Naive thymus-derived CD4-positive, alpha-beta T cell (primary cell): Measurements from ENCODE around the gene CUEDC1. TPM values are rescaled to one million over a fixed set of nuclear protein-coding genes. Genes with fewer than 3 reads are reported as not detected.
"Not testable (repeated sequence)": the region's sequence is repeated elsewhere in the genome, so short reads cannot be mapped to it uniquely, and the experiment has no call there.

Source experiments
- ATAC-seq: fragments of 150-1000 bp; cut with Tn5 transposase; 2 replicates; pipeline ENCODE4 v1.10.0; 2021; ENCODE audit warnings: mild to moderate bottlenecking, moderate library complexity
- CTCF ChIA-PET: fragments of 350-600 bp; sonication (Branson Sonifier 250); formaldehyde crosslinking; loops from one replicate; lab custom pipeline; 2021; ENCODE audit warnings: antibody characterized with exemption; lab: Charles Lee
- POLR2A ChIA-PET: fragments of 350-600 bp; sonication (Branson Sonifier 250); formaldehyde crosslinking; loops from one replicate; lab custom pipeline; 2021; ENCODE audit warnings: antibody characterized with exemption, inconsistent platforms; lab: Charles Lee
- DNase-seq, 9 donors: peaks; one replicate each; pipeline versions ENCODE4 v3.0.0 to v3.0.0-alpha.2; 2020 to 2022; ENCODE audit warnings: mixed read lengths in 1 of 9
- H3K27ac ChIP-seq: one replicate; pipeline ENCODE4 v1.7.0; 2013; ENCODE audit warnings: mild to moderate bottlenecking, low read depth, low read length, moderate library complexity
- H3K27me3 ChIP-seq, 2 donors: one replicate each; pipeline ENCODE4 v1.7.0; 2013; ENCODE audit warnings: low read length in 2 of 2, mild to moderate bottlenecking in 2 of 2, moderate library complexity in 2 of 2; ENCODE audit not compliant: control insufficient read depth in 2 of 2, insufficient read depth in 2 of 2
- H3K36me3 ChIP-seq, 3 experiments: 1 replicate in 2 of 3; 2 replicates in 1 of 3; pipeline ENCODE4 v1.7.0; 2013; ENCODE audit warnings: low read length in 3 of 3, mild to moderate bottlenecking in 3 of 3, moderate library complexity in 1 of 3; ENCODE audit not compliant: insufficient read depth in 3 of 3, control insufficient read depth in 2 of 3
- H3K4me1 ChIP-seq, 2 donors: one replicate each; pipeline ENCODE4 v1.7.0; 2013; ENCODE audit warnings: low read length in 2 of 2, mild to moderate bottlenecking in 2 of 2, moderate library complexity in 1 of 2; ENCODE audit not compliant: control insufficient read depth in 2 of 2, insufficient read depth in 2 of 2
- H3K4me3 ChIP-seq: 2 replicates; pipeline ENCODE4 v1.7.0; 2013; ENCODE audit warnings: mild to moderate bottlenecking, low read length
- H3K9me3 ChIP-seq, 3 experiments: 1 replicate in 2 of 3; 2 replicates in 1 of 3; pipeline ENCODE4 v1.7.0; 2013; ENCODE audit warnings: low read length in 3 of 3; ENCODE audit not compliant: control insufficient read depth in 2 of 3
- H3K27ac Mint-ChIP-seq, 9 donors: one replicate each; pipeline ENCODE4 v1.8.0; 2020 to 2022; ENCODE audit warnings: mixed read lengths in 9 of 9, mild to moderate bottlenecking in 8 of 9, moderate library complexity in 5 of 9, inconsistent platforms in 2 of 9
- H3K27me3 Mint-ChIP-seq, 5 donors: one replicate each; pipeline ENCODE4 v1.8.0; 2021 to 2022; ENCODE audit warnings: mixed read lengths in 5 of 5, mild to moderate bottlenecking in 1 of 5
- H3K36me3 Mint-ChIP-seq, 5 donors: one replicate each; pipeline ENCODE4 v1.8.0; 2020 to 2022; ENCODE audit warnings: mixed read lengths in 5 of 5, mild to moderate bottlenecking in 3 of 5, inconsistent platforms in 1 of 5
- H3K4me1 Mint-ChIP-seq, 7 donors: one replicate each; pipeline ENCODE4 v1.8.0; 2020 to 2022; ENCODE audit warnings: mixed read lengths in 7 of 7, mild to moderate bottlenecking in 3 of 7, inconsistent platforms in 1 of 7
- H3K4me3 Mint-ChIP-seq, 10 donors: one replicate each; pipeline ENCODE4 v1.8.0; 2020 to 2022; ENCODE audit warnings: mild to moderate bottlenecking in 10 of 10, mixed read lengths in 10 of 10, moderate library complexity in 6 of 10, inconsistent platforms in 2 of 10
- H3K9me3 Mint-ChIP-seq, 11 donors: one replicate each; pipeline ENCODE4 v1.8.0; 2020 to 2022; ENCODE audit warnings: mixed read lengths in 11 of 11, mild to moderate bottlenecking in 4 of 11, inconsistent platforms in 1 of 11, moderate library complexity in 1 of 11
- intact Hi-C, 2 donors: fragments of 100-400 bp; cut with micrococcal nuclease; formaldehyde crosslinking; loops; one replicate each; pipeline ENCODE4 v1.15.1; 2023
- polyA plus RNA-seq, 2 donors: library from polyadenylated mRNA; unstranded; fragments of 300-500 nt; fragmentation: Illumina TruSeq; gene quantifications; one replicate each; pipeline ENCODE4 v1.2.3, GENCODE V29; 2021
- total RNA-seq, 6 experiments: library from RNA in 5 of 6; stranded (reverse) in 5 of 6; gene quantifications; 1 replicate in 5 of 6; 2 replicates in 1 of 6; pipeline ENCODE4 v1.2.3 and lab custom pipeline; 2021 to 2026

Gene CUEDC1
- total and polyA plus RNA-seq, 7 experiments from 2014 or later = 0.10 to 7.7 (median 1.0) TPM; not detected in 2

GRCh38 chr17:57982452-57983170 lies 27.4 kb upstream of the CUEDC1 start:
- Mint-ChIP-seq H3K27me3 (no peaks in the 10 kb centered on the region), H3K27ac (peak overlapping the region in 7 of 9 donors; percentile 18 to 87 (median 54)), H3K4me1 (peaks cover 57 to 80% (median 74%) of the 10 kb centered on the region in 7 donors), H3K4me3 (peak overlapping the region in 8 of 10 donors; percentile 3 to 92 (median 62)), H3K9me3 (no peaks in the 10 kb centered on the region), H3K36me3 (peaks cover 13 to 37% (median 16%) of the 10 kb centered on the region in 5 donors)
- Histone ChIP-seq H3K36me3 (peaks cover 17 to 60% (median 20%) of the 10 kb centered on the region in 3 experiments), H3K4me3 (no peak overlapping the region), H3K4me1 (peaks cover 36 to 53% of the 10 kb centered on the region in 2 donors), H3K27ac (no peak overlapping the region), H3K9me3 (no peaks in the 10 kb centered on the region), H3K27me3 (no peaks in the 10 kb centered on the region)
- POLR2A ChIA-PET = interaction anchor here (0.6 to 2.9 kb wide), 3 partner anchors 11 to 24 kb away, joined by 3 to 13 read pairs (median 5); partner anchors contain the start of gene SRSF1
- CTCF ChIA-PET = interaction anchor here (0.6 to 2.0 kb wide), 3 partner anchors 12 to 65 kb away, joined by 3 to 9 read pairs (median 4); no protein-coding TSS in a partner anchor
- no peak for DNase-seq
- intact Hi-C loops = no loop called here
- peak; percentile 44 for ATAC-seq

- intact Hi-C loops = no loop called here
- DNase-seq = no peak
- H3K9me3 Mint-ChIP-seq = no peaks in the 10 kb centered on the region
- peaks cover 15 to 47% (median 24%) of the 10 kb centered on the region in 5 donors for H3K36me3 Mint-ChIP-seq
- H3K4me3 ChIP-seq = no peak overlapping the region
- ChIA-PET POLR2A (interaction anchor here (1.3 kb wide), 2 partner anchors 11 to 27 kb away, joined by 3 to 4 read pairs; partner anchors contain the start of gene SRSF1), CTCF (interaction anchor here (2.0 kb wide), 1 partner anchor 19 kb away, joined by 9 read pairs; no protein-coding TSS in a partner anchor)
- peaks cover 20 to 74% (median 20%) of the 10 kb centered on the region in 3 experiments for H3K36me3 ChIP-seq
- ATAC-seq = no peak
- no peaks in the 10 kb centered on the region for H3K27me3 Mint-ChIP-seq
- no peak overlapping the region for H3K27ac ChIP-seq
- no peaks in the 10 kb centered on the region for H3K9me3 ChIP-seq
- H3K4me1 Mint-ChIP-seq = peaks cover 43 to 70% (median 59%) of the 10 kb centered on the region in 7 donors
- H3K4me1 ChIP-seq = peaks cover 32 to 42% of the 10 kb centered on the region in 2 donors
- H3K27me3 ChIP-seq = no peaks in the 10 kb centered on the region
- peak overlapping the region in 3 of 9 donors; percentile 39 to 86 (median 43) for H3K27ac Mint-ChIP-seq
- no peak overlapping the region for H3K4me3 Mint-ChIP-seq
These were observed 25.3 kb upstream of the CUEDC1 start for GRCh38 chr17:57980522-57980921.

- no peak overlapping the region for H3K4me3 ChIP-seq
- intact Hi-C loops = no loop called here
- peak overlapping the region in 6 of 9 donors; percentile 21 to 62 (median 36) for H3K27ac Mint-ChIP-seq
- H3K9me3 Mint-ChIP-seq = no peaks in the 10 kb centered on the region
- H3K9me3 ChIP-seq = no peaks in the 10 kb centered on the region
- H3K36me3 ChIP-seq = peaks cover 20 to 87% (median 23%) of the 10 kb centered on the region in 3 experiments
- ATAC-seq (no peak), DNase-seq (no peak)
- H3K36me3 Mint-ChIP-seq = peaks cover 15 to 53% (median 24%) of the 10 kb centered on the region in 5 donors
- peaks cover 18 to 28% of the 10 kb centered on the region in 2 donors for H3K4me1 ChIP-seq
- H3K27ac ChIP-seq = no peak overlapping the region
- no peaks in the 10 kb centered on the region for H3K27me3 ChIP-seq
- CTCF ChIA-PET = no interaction called here
- peaks cover 31 to 55% (median 45%) of the 10 kb centered on the region in 7 donors for H3K4me1 Mint-ChIP-seq
- POLR2A ChIA-PET = interaction anchor here (0.6 kb wide), 1 partner anchor 1024 kb away, joined by 5 read pairs; no protein-coding TSS in a partner anchor
- H3K4me3 Mint-ChIP-seq = no peak overlapping the region
- H3K27me3 Mint-ChIP-seq = no peaks in the 10 kb centered on the region
These were observed 23.9 kb upstream of the CUEDC1 start for GRCh38 chr17:57979076-57979475.

GRCh38 chr17:57976594-57976993 lies 21.4 kb upstream of the CUEDC1 start:
- Mint-ChIP-seq H3K4me1 (peaks cover 9 to 30% (median 20%) of the 10 kb centered on the region in 7 donors), H3K27ac (peak overlapping the region in 2 of 9 donors; percentile 22), H3K4me3 (no peak overlapping the region), H3K36me3 (peaks cover 11 to 41% (median 27%) of the 10 kb centered on the region in 5 donors), H3K27me3 (no peaks in the 10 kb centered on the region), H3K9me3 (no peaks in the 10 kb centered on the region)
- POLR2A ChIA-PET = interaction anchor here (0.7 to 1.7 kb wide), 4 partner anchors 10 to 32 kb away, joined by 4 to 8 read pairs (median 5); no protein-coding TSS in a partner anchor
- peaks cover 2 to 3% of the 10 kb centered on the region in 2 donors for H3K4me1 ChIP-seq
- DNase-seq = no peak
- no peaks in the 10 kb centered on the region for H3K27me3 ChIP-seq
- H3K4me3 ChIP-seq = no peak overlapping the region
- H3K9me3 ChIP-seq = no peaks in the 10 kb centered on the region
- no peak overlapping the region for H3K27ac ChIP-seq
- peaks cover 15 to 79% (median 23%) of the 10 kb centered on the region in 3 experiments for H3K36me3 ChIP-seq
- ATAC-seq = no peak
- intact Hi-C loops = loop anchor here in 1 of 2 donors (1.0 kb wide), 1 partner anchor 8 kb away; no protein-coding TSS in a partner anchor
- CTCF ChIA-PET = interaction anchor here (1.2 kb wide), 1 partner anchor 23 kb away, joined by 6 read pairs; no protein-coding TSS in a partner anchor

- no peak overlapping the region for H3K4me3 ChIP-seq
- intact Hi-C loops = no loop called here
- Mint-ChIP-seq H3K36me3 (peaks cover 8 to 34% (median 25%) of the 10 kb centered on the region in 5 donors), H3K9me3 (no peaks in the 10 kb centered on the region), H3K27ac (peak overlapping the region in 1 of 9 donors; percentile 22), H3K27me3 (no peaks in the 10 kb centered on the region), H3K4me1 (peaks cover 5 to 15% (median 8%) of the 10 kb centered on the region in 7 donors), H3K4me3 (no peak overlapping the region)
- ChIA-PET POLR2A (interaction anchor here (0.6 kb wide), 2 partner anchors 126 to 139 kb away, joined by 3 to 4 read pairs; no protein-coding TSS in a partner anchor), CTCF (interaction anchor here (1.1 kb wide), 1 partner anchor 10 kb away, joined by 3 read pairs; no protein-coding TSS in a partner anchor)
- H3K27ac ChIP-seq = no peak overlapping the region
- no peaks in the 10 kb centered on the region for H3K9me3 ChIP-seq
- H3K27me3 ChIP-seq = no peaks in the 10 kb centered on the region
- DNase-seq = no peak
- H3K4me1 ChIP-seq = no peaks in the 10 kb centered on the region
- peaks cover 15 to 72% (median 22%) of the 10 kb centered on the region in 3 experiments for H3K36me3 ChIP-seq
- ATAC-seq = no peak
These were observed 19.8 kb upstream of the CUEDC1 start for GRCh38 chr17:57975044-57975443.

- H3K9me3 ChIP-seq, CTCF ChIA-PET, H3K4me3 ChIP-seq, intact Hi-C loops, H3K4me1 ChIP-seq, H3K9me3 Mint-ChIP-seq, ATAC-seq, H3K4me3 Mint-ChIP-seq, H3K27me3 Mint-ChIP-seq, DNase-seq, H3K27ac ChIP-seq, H3K27me3 ChIP-seq: not testable (repeated sequence)
- peak overlapping the region in 2 of 9 donors; percentile 22 to 49 for H3K27ac Mint-ChIP-seq
- peaks cover 14 to 63% (median 16%) of the 10 kb centered on the region in 3 experiments for H3K36me3 ChIP-seq
- H3K4me1 Mint-ChIP-seq = peaks cover 4 to 14% (median 7%) of the 10 kb centered on the region in 7 donors
- POLR2A ChIA-PET = interaction anchor here (0.6 to 0.7 kb wide), 2 partner anchors 140 to 541 kb away, joined by 3 to 4 read pairs; no protein-coding TSS in a partner anchor
- peaks cover 8 to 34% (median 24%) of the 10 kb centered on the region in 5 donors for H3K36me3 Mint-ChIP-seq
These were observed 19.0 kb upstream of the CUEDC1 start for GRCh38 chr17:57974053-57974824.
